HG03280 (cell line): ENCODE data around the gene TMED1.
"Not testable (repeated sequence)": the region's sequence is repeated elsewhere in the genome, so short reads cannot be mapped to it uniquely, and the experiment has no call there.

Source experiments
- ATAC-seq: cut with Tn5 transposase; IDR thresholded peaks from one replicate; pipeline ENCODE4 v1.9.1; 2021; ENCODE audit warnings: mild to moderate bottlenecking, moderate library complexity; ENCODE audit not compliant: unreplicated experiment

Gene TMED1

DNA sequence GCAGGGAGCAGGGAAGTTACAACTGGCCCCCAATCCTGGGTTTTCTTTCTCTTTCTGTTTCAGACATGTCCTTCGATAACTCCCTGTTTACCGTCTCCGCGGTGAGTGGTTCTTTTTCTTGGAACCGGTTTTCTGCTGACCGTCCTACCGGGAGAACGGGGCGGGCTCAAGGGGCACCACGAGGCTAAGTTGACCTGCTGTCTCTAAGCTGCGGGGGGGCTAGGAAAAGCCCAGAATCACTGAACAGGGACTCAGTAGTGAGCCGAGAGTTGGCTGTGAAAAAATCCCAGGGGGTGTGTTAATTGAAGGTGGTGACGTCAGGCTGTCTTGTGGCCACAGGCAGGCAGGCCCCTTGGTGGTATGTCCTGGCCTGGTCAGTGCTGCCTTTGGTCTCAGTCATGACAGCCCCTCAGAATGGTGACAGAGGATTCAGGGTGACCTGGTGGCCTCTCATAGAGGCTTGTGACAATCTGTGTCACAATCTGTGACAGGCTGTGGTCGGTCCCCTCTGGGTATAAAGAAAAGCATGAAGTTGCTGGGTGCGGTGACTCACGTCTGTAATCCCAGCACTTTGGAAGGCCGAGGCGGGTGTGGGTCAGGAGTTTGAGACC lies 27.2 kb upstream of the TMED1 start:
- ATAC-seq = no peak

DNA sequence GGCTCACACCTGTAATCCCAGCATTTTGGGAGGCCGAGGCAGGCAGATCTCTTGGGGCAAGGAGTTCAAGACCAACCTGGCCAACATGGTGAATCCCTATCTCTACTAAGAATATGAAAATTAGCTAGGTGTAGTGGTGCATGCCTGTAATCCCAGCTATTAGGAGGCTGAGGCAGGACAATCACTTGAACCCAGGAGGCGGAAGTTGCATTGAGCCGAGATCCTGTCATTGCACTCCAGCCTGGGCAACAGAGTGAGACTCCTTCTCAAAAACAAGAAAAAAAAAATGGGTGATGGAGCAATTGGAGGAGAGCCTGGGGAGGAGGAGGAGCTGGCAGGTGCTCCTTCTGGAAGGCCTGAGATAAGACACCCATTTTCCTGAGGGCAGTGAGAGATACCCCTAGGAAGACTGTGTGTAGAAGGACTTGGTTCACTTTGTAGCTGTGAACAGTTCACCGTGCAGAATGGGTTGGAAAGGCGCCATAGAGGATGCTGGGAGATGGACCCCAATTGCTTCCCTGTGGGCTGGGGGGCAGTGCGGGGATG lies 26.6 kb upstream of the TMED1 start:
- ATAC-seq = no peak

DNA sequence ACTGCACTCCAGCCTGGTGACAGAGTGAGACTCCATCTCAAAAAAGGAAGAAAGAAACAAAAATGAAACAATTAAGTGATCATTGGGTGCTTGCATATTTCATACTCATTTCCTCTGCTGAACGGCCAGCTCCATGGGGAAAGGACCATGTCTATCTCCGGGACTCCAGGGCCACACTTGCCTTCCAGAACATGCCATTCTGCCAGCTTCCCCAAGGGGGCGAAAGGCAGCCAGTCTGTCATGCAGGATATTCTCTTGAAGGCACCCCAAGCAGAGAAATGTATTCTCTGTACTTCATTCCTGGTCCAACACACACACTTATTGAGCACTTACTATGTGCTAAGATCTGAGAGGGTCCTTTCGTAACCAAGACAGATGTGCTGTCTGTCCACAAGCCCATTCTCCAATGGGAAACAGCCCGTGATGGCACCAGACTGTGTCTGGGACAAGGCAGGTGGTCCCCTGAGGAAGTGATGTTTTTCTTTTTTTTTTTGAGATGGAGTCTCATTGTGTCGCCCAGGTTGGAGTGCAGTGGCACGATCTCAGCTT lies 25.2 kb upstream of the TMED1 start:
- ATAC-seq = no peak

DNA sequence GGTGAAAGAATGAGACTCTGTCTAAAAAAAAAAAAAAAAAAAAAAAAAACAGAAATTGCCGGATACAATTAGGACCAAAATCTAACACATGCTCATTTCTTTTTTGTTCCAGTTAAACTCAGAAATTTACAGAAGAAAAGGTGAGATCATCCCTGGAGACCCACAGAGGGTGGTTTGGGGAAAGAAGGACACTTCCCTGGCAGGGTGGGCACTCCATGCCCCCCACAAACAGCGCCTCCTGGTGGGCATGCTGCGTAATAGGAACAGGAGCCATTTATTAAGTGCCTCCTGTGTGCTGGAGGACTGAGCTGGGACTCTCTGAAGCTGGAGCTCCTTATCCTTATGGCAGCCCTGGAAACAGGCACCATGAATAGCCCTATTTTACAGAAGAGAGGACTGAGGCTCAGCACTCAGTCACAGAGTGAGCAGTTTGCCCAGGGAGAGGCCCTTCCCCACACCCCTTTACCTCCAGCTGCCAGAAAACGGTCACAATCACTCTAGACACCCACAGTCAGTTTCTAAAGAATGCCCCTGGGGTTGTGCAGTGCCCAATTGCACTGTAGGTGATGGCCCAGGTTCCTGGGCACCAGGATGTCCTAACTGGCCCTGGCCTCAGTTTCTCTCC lies 22.3 kb upstream of the TMED1 start:
- no peak for ATAC-seq

DNA sequence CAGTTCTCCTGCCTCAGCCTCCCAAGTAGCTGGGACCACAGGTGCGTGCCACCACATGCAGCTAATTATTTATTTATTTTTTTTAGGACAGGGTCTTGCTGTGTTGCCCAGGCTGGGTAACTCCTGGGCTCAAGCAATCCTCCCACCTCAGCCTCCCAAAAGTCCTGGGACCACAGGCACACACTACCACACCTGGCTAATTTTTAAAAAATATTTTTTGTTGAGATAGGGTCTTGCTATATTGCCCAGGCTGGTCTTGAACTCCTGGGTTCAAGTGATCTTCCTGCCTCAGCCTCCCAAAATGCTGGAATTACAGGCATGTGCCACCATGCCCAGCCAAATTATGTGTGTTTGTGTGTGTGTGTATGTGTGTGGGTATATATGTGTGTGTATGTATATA lies 20.9 kb upstream of the TMED1 start:
- not testable (repeated sequence) for ATAC-seq

DNA sequence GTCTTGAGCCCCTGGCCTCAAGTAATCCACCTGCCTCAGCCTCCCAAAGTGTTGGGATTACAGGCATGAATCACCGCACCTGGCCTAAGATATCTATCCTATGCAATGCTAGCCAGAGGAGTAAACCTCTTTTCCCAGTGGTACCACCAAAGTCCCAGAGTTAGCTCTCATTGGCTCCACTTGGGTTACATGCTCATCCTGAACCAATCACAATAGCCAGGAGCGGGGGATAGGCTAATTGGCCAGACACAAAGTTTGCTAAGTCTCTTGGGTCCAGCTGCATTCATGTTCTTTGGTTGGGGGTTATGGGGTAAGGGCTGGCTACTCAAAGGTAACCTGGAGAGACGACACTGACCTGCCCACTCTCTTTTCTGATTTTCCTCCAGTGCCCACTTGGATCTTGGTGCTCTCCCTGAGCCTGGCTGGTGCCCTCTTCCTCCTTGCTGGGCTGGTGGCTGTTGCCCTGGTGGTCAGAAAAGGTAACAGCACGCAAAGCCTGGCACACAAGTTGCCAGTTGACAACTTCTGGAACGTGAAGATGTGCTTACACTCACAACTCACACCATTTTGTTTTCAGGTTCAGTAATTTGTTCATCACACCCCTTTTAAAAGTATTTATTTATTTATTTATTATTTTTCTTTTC lies 20.0 kb upstream of the TMED1 start:
- no peak for ATAC-seq

DNA sequence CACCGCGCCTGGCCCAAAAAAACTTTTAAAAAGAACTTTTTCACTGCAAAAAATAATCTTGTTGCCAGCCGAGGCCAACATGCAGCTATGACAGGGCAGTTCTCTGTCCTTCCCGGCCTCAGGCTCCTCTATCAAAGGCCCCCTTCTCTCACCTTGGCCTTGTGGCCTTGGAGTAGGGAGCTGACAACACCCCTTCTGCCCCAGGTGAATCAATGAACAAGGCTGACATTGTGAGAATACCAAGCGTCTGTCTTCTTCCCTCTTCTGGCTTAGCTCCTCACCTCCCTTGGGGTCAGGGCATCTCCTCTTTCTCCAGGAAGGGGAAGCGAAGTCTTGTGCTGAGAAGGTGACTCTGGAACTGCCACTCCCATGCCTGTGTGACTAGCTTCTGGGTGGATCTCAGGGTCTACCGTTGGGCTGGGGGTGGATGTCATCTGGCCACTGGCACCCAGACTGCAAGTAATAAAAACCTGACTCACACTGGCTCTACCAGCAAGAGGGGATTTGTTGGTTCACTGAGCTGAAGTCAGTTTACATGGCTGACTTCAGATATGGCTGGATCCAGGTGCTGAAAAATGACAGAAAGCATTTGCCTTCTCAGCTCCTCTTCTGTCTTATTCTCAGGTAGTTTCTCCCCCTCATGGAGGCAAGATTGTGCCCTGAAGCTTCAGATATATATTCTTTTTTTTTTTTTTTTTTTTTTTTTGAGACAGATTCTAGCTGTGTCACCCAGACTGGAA lies 18.5 kb upstream of the TMED1 start:
- no peak for ATAC-seq

DNA sequence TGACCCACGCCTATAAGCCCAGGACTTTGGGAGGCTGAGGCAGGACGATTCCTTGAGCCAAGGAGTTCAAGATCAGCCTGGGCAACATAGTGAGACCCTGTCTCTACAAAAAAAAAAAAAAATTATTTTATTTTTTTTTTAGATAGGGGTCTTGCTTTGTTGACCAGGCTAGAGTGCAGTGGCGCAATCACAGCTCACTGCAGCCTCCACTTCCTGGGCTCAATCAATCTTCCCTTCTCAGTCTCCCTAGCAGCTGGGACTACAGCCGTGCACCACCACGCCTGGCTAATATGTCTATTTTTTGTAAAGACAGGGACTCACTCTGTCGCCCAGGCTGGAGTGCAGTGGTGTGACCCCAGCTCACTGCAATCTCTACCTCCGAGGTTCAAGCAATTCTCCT lies 16.9 kb upstream of the TMED1 start:
- ATAC-seq = no peak

DNA sequence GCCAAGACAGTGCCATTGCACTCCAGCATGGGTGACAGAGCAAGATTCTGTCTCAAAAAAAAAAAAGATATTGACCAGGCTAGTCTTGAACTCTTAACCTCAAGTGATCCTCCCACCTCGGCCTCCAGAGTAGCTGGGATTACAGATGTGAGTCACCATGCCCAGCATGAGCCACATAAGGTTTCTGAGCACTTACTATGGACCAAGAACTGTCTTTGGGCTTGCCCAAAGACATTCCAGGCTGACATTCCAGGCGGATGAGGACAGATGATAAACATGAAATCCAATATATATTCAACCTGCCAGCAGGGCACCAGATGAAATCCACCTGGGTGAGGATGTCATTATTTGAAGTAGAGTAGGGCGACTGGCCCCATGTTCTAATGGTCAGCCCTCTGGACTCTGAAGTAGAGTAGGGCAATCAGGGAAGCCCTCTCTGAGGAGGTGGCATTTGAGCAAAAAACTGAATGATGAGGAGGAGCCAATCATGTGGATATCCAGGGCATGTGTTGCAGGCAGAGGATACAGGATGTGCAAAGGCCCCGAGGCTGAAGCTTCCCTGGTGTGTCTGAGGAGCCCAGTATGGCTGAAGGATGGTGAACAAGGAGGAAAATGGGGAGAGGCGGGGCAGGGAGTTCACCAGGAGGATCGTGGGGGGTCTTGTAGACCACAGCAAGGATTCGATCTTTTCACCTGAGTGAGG lies 16.2 kb upstream of the TMED1 start:
- no peak for ATAC-seq

DNA sequence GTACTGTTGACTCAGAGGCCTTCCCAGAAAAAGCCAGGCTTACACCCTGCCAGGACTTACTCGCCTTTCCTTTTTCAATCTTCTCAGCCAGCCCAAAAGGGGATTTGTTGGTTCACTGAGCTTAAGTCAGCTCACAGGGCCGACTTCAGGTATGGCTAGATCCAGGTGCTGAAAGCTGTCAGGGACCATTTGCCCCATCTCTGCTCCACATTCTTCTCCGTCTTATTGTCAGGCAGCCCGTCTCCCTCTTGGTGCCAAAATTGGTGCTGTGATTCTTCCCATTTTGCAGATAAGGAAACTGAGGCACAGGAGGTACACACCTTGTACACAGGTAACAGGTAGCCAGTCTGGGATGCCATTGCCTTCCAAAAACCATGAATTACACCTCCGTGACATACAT lies 14.6 kb upstream of the TMED1 start:
- no peak for ATAC-seq

DNA sequence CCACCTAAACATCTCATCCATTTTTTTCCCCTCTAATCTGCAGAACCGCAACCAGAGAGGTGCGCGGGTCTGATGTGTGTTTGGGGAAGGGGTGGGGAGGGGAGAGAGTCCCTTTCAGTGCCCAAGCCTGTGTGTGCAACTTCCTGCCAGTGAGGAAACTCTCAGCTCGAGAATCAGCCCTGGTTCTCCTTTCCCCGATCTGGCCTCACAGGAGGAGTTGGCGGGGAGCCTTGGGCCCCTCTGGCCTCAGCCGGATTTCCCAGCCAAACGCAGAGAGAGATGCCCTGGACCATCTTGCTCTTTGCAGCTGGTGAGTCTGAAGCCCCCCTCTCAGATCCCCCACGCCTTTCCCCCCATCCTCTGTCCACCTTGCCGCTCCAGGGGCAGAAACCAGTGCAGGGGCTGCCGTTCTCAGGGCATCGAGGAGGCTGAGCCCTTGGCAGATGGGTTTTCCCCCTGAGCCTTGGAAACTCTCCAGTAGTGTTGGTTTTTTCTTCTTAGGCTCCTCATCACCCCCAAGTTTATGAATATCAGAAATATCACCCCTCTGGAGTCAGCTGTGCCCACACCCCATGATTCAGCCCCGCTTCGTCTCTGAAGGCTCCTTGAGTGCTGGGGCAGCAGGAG lies 12.3 kb upstream of the TMED1 start, which contains the start of gene C19orf38:
Gene C19orf38 (plus strand): TSS at position 186 of the 627 bp plus-strand sequence. CDS start 94 bp downstream, at position 280.
- no peak for ATAC-seq

DNA sequence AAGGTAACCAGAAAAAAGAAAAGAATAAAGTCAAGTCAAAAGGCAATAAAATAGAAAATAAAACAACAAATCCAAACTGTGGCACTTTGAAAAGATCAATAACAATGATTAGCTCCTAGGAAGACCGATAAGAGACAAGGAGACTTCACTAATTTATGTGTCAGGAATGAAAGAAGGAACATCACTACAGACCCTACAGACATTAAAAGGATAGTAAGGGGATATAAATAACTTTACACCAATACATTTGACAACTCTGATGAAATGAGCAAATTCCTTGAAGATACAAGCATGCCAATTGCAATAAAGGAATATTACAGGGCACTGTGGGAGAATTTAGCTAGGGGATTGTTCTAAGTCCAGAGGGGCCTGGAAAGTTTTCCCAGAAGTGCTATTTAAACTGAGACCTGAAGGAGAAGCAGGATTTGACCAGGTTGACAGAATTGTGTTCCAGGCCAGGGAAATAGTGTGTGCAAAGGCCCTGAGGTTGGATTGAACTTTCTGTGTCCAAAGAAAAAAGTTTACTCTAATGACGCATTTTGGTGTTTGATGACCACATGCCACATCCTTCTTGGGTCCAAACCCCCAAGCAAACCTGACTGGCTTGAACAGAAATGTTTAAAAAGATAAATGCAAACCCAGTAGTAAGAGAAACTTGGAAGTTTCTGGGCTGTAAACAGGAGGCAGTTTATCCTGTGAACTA lies 10.6 kb upstream of the TMED1 start:
- ATAC-seq = no peak

DNA sequence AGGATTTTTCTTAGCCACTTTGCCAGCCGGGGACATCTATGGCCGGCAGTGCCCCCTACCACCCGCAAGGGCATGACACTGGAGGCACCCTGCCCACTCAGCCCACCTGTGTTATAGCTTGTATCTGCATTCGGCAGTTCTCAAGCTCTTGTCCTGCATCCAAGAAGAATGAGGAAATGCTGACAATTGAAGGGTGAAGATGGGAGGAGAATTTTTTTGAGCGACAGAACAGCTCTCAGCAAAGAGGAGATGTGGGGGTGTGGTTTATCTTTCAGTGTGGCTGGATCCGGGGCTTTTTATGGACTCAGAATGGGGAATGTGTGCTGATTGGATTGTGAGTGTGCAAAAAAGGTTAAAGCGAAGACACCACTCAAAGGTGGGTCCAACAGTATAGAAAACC lies 6.8 kb upstream of the TMED1 start:
- no peak for ATAC-seq

DNA sequence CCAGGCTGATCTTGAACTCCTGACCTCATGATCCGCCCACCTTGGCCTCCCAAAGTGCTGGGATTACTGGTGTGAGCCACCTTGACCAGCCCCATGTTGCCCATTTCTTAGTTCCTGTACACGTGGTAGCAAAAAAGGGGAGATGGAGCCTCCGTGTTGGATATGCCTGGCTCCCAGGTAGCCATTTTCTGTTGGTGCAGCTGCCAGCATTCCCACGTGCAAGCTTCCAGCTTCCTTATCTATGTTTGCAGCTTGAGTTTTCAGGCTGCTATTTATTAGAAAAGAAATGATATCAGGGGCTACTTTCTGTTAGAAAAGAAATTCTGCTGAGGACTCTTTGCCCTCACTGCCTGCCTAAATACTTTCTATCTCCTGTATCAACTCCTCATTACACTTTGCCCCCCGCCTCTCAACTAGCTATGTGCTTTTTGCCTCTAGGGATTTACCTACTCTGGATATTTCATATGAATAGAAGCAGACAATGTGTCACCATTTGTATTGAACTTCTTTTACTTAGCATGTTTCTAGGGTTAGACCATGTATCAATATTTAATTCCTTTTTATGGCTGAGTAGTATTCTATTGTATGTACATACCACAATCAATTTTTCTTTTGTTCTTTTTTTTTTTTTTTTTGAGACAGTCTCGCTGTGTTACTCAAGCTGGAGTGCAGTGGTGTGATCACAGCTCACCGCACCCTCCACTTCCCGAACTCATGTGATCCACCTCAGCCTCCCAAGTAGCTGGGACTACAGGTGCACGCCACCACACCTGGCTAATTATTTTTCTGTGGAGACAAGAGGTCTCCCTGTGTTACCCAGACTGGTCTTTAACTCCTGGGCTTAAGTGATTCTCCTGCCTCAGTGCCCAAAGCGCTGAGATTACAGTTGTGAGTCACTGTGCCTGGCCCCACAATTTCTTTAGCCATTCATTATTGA lies 3.4 kb upstream of the TMED1 start:
- ATAC-seq = no peak

DNA sequence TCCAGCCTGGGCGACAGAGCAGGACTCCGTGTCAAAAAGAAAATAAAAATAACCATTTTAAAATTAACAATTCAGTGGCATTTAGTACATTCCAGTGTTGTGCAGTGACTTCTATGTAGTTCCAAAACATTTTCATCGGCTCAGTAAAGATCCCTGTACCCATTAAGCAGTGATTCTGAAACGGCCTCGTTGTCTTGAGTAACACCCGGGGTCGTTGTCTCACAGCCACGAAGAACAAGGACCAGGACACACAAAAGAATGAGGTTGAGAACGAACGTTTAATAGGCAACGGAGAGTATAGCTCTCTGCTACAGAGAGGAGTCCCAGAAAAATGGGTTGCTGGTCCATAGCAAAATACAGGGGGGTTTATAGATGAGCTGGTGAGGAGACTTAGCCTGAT lies 2.4 kb upstream of the TMED1 start:
- ATAC-seq = no peak

DNA sequence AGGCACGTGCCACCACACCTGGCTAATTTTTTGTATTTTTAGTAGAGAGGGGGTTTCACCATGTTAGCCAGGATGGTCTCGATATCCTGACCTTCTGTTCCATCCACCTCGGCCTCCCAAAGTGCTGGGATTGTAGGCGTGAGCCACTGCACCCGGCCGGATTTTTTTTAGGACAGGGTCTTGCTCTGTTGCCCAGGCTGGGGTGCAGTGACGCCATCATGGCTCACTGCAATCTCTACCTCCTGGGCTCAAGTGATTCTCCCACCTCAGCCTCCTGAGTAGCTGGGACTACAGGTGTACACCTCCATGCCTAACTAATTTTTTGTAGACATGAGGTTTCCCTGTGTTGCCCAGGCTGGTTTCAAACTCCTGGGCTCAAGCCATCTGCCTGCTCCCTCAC lies 1.6 kb upstream of the TMED1 start:
- ATAC-seq = not testable (repeated sequence)

DNA sequence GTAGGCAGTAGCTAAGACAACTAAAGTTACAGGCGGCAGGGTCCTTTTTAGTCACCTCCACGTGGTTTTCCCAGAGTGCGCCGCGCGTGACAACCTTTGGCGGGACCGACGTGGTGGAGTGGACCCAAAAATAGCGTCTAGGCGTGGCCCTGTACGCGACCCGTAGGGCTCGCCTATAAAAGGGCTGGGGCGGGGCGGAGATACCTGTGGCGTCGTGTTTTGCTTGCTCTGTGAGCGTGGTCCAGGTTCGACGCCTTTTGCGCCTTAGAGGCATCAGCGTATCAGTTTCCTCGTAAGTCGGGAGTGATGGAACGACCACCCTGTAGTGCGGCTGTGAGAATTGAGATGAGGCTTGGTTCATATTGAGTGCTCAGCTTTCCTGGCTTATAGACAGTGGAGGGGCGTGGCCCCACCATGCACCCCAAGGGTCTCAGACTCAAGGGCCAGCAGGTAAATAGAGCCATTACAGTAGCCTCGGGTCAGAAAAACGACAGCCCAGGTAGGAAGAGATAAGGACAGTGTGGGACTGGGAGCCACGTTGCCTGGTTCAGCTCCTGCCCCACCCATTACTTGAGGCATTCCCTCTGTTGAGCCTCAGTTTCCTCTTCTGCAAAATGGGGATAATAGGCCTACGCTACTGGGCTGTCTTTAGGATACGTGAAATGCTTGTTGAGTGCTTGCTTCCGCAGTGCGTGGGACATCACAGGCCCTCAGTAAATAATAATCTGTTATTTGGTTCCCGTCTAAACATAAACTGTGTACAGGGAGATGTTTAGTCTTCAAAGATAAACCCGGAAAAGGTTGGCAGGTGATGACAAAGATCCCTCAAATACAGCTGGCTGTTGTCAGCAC lies 693 bp upstream of the TMED1 start:
- peak; percentile 18 for ATAC-seq
